ENCODE data around the gene CES4A. TPM values are rescaled to one million over a fixed set of nuclear protein-coding genes. Genes with fewer than 3 reads are reported as not detected.

Gene CES4A
- total and polyA plus RNA-seq, 9 of the 15 experiments (the other 6 are each of a cell fraction or from before 2014, with no cell fraction given): 0.09 to 0.13 (median 0.11) TPM; not detected in 6

DNA sequence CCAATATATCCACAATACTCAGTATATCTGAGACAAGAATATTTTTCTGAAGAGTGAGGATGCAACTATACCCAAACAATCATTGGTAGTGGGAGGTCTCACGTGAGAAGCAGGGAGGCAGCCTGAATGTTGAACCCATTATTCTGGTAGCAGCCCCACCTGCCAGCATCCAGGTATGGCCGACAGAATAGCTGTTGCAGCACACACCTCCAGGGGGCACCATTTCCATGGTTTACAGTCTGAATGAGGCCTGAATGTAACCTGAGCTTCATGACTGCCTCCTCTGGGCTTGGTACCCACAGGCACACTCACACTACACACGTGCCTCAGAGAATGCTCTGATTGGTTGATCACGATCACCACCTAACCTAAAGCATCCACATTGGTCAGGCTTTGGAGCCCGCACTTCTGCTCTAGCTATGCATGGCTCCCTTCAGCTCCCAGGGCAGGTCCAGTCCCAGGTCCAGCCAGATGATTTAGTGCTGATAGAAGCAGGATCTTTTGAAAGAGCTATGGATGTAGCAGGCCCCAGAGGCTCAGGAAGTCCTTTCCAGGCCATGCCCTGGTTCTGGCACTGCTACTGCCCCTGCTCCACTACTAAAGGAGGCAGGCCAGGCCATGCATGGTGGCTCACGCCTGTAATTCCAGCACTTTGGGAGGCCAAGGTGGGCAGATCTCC lies 29.6 kb downstream of the CES4A start (continued):
- TF ChIP-seq, protein P1, sequence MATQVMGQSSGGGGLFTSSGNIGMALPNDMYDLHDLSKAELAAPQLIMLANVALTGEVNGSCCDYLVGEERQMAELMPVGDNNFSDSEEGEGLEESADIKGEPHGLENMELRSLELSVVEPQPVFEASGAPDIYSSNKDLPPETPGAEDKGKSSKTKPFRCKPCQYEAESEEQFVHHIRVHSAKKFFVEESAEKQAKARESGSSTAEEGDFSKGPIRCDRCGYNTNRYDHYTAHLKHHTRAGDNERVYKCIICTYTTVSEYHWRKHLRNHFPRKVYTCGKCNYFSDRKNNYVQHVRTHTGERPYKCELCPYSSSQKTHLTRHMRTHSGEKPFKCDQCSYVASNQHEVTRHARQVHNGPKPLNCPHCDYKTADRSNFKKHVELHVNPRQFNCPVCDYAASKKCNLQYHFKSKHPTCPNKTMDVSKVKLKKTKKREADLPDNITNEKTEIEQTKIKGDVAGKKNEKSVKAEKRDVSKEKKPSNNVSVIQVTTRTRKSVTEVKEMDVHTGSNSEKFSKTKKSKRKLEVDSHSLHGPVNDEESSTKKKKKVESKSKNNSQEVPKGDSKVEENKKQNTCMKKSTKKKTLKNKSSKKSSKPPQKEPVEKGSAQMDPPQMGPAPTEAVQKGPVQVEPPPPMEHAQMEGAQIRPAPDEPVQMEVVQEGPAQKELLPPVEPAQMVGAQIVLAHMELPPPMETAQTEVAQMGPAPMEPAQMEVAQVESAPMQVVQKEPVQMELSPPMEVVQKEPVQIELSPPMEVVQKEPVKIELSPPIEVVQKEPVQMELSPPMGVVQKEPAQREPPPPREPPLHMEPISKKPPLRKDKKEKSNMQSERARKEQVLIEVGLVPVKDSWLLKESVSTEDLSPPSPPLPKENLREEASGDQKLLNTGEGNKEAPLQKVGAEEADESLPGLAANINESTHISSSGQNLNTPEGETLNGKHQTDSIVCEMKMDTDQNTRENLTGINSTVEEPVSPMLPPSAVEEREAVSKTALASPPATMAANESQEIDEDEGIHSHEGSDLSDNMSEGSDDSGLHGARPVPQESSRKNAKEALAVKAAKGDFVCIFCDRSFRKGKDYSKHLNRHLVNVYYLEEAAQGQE (IDR thresholded peaks at IDR 0.05; ENCODE audit: borderline replicate concordance): peak; percentile 95
- TF ChIP-seq, protein P1 (CRISPR knock-in tag; IDR thresholded peaks at IDR 0.05; ENCODE audit: low read depth): no peak
- TF ChIP-seq ETV6 (IDR thresholded peaks at IDR 0.05; ENCODE audit: borderline replicate concordance in 1 of 2, low read depth in 2 of 2, low read length in 1 of 2): no peak
- no peak for TF ChIP-seq ETV6 (CRISPR knock-in tag; IDR thresholded peaks at IDR 0.05; ENCODE audit: borderline replicate concordance)
- TF ChIP-seq MLX (CRISPR knock-in tag; conservative IDR thresholded peaks at IDR 0.05): no peak
- 0 out of 4 replicates have a peak, but pooled peaks of 1 of the 2 experiments have one; percentile 23 for TF ChIP-seq NRF1 (conservative IDR thresholded peaks at IDR 0.05 in 1 of 2, IDR thresholded peaks at IDR 0.05 in 1 of 2)
- peak; percentile 78 for TF ChIP-seq RAD51 (IDR thresholded peaks at IDR 0.05; ENCODE audit: borderline replicate concordance, low read depth)
- TF ChIP-seq MYC (IDR thresholded peaks at IDR 0.05; ENCODE audit: low read depth, low read length): peak; percentile 72
- no peak for TF ChIP-seq MYC (CRISPR knock-in tag; IDR thresholded peaks at IDR 0.05; ENCODE audit: borderline replicate concordance, low read depth)
- TF ChIP-seq CTBP1 (IDR thresholded peaks at IDR 0.05; ENCODE audit: borderline replicate concordance): peak; percentile 95
- TF ChIP-seq RBM39 (optimal IDR thresholded peaks at IDR 0.05; ENCODE audit: low read depth, low read length): no peak
- TF ChIP-seq, protein P2, sequence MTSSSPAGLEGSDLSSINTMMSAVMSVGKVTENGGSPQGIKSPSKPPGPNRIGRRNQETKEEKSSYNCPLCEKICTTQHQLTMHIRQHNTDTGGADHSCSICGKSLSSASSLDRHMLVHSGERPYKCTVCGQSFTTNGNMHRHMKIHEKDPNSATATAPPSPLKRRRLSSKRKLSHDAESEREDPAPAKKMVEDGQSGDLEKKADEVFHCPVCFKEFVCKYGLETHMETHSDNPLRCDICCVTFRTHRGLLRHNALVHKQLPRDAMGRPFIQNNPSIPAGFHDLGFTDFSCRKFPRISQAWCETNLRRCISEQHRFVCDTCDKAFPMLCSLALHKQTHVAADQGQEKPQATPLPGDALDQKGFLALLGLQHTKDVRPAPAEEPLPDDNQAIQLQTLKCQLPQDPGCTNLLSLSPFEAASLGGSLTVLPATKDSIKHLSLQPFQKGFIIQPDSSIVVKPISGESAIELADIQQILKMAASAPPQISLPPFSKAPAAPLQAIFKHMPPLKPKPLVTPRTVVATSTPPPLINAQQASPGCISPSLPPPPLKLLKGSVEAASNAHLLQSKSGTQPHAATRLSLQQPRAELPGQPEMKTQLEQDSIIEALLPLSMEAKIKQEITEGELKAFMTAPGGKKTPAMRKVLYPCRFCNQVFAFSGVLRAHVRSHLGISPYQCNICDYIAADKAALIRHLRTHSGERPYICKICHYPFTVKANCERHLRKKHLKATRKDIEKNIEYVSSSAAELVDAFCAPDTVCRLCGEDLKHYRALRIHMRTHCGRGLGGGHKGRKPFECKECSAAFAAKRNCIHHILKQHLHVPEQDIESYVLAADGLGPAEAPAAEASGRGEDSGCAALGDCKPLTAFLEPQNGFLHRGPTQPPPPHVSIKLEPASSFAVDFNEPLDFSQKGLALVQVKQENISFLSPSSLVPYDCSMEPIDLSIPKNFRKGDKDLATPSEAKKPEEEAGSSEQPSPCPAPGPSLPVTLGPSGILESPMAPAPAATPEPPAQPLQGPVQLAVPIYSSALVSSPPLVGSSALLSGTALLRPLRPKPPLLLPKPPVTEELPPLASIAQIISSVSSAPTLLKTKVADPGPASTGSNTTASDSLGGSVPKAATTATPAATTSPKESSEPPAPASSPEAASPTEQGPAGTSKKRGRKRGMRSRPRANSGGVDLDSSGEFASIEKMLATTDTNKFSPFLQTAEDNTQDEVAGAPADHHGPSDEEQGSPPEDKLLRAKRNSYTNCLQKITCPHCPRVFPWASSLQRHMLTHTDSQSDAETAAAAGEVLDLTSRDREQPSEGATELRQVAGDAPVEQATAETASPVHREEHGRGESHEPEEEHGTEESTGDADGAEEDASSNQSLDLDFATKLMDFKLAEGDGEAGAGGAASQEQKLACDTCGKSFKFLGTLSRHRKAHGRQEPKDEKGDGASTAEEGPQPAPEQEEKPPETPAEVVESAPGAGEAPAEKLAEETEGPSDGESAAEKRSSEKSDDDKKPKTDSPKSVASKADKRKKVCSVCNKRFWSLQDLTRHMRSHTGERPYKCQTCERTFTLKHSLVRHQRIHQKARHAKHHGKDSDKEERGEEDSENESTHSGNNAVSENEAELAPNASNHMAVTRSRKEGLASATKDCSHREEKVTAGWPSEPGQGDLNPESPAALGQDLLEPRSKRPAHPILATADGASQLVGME (CRISPR knock-in tag; IDR thresholded peaks at IDR 0.05): peak; percentile 87
- no peak for TF ChIP-seq ATF1 (CRISPR knock-in tag; IDR thresholded peaks at IDR 0.05)
- peak; percentile 41; the same call in 1 of the 2 replicates for TF ChIP-seq ATF1 (tag; IDR thresholded peaks at IDR 0.05)

All from K562 (cell line).